Vagina (tissue), 2 donors: ENCODE data around the gene EEF1A2. TPM values are rescaled to one million over a fixed set of nuclear protein-coding genes. Genes with fewer than 3 reads are reported as not detected.
A peak's percentile ranks its signal among the peaks of the same experiment; 100 is the strongest.

ENCODE experiments used
- DNase-seq, 2 donors: peaks; one replicate each; pipeline ENCODE4 v3.0.0-alpha.2; 2017; ENCODE audit errors: extremely low spot score in 2 of 2
- H3K27ac ChIP-seq: fragments of 200-600 bp; sonication (generic); one replicate; pipeline ENCODE4 v1.5.1; 2019
- H3K27me3 ChIP-seq: fragments of 200-600 bp; sonication (generic); one replicate; pipeline ENCODE4 v1.5.1; 2019
- H3K36me3 ChIP-seq, 2 donors: fragments of 200-600 bp; sonication (generic); one replicate each; pipeline ENCODE4 v1.5.1; 2017 to 2019
- H3K4me1 ChIP-seq: fragments of 200-600 bp; sonication (generic); one replicate; pipeline ENCODE4 v1.5.1; 2019
- H3K4me3 ChIP-seq, 2 donors: fragments of 200-600 bp; sonication (generic); 1 replicate in 1 of 2; 2 replicates in 1 of 2; pipeline ENCODE4 v1.5.1; 2016 to 2019
- H3K9me3 ChIP-seq: fragments of 200-600 bp; sonication (generic); one replicate; pipeline ENCODE4 v1.5.1; 2019
- POLR2A ChIP-seq, 2 donors: fragments of 450-650 bp; IDR thresholded peaks; one replicate each; pipeline ENCODE4 v1.6.1; 2017; ENCODE audit warnings: antibody characterized with exemption in 2 of 2, mild to moderate bottlenecking in 2 of 2, moderate library complexity in 2 of 2
- POLR2AphosphoS5 ChIP-seq, 2 donors: sonication (generic); formaldehyde crosslinking; IDR thresholded peaks; one replicate each; pipeline ENCODE4 v1.9.0; 2017; ENCODE audit warnings: antibody characterized with exemption in 2 of 2, mild to moderate bottlenecking in 2 of 2, low read depth in 1 of 2; ENCODE audit not compliant: insufficient read depth in 1 of 2
- intact Hi-C: fragments of 100-400 bp; cut with DNase I; formaldehyde crosslinking; loops from one replicate; pipeline ENCODE4 v1.15.1; 2023
- total RNA-seq: library from RNA; depleted of rRNA; stranded (reverse); fragments of >200 nt; gene quantifications from one replicate; pipeline ENCODE4 v1.2.3, GENCODE V29; 2016
- TF ChIP-seq, protein P1 (sequence below), 3 experiments: fragments of 450-650 bp in 2 of 3; fragments of 200-600 bp in 1 of 3; sonication (generic) in 1 of 3; IDR thresholded peaks; one replicate each; pipeline ENCODE4 v1.5.1; 2017 to 2019; ENCODE audit warnings: antibody characterized with exemption in 3 of 3, mild to moderate bottlenecking in 2 of 3, moderate library complexity in 2 of 3

The EEF1A2 gene
- total RNA-seq, 1 donor from 2014 or later: 9.8 TPM

GRCh38 chr20:63500151-63500901, 1.4 kb upstream of the EEF1A2 start:
- Histone ChIP-seq H3K4me3 (no peak overlapping the region), H3K27ac (no peak overlapping the region), H3K9me3 (no peaks in the 10 kb centered on the region), H3K4me1 (peaks cover 23% of the 10 kb centered on the region), H3K36me3 (no peaks in the 10 kb centered on the region), H3K27me3 (peaks cover 20% of the 10 kb centered on the region)
- DNase-seq: no peak
- intact Hi-C loops: no loop called here
- TF ChIP-seq POLR2AphosphoS5 (IDR thresholded peaks at IDR 0.05; ENCODE audit: insufficient read depth in 1 of 2, low read depth in 1 of 2): no peak
- TF ChIP-seq POLR2A (IDR thresholded peaks at IDR 0.05): no peak
- TF ChIP-seq, protein P1, sequence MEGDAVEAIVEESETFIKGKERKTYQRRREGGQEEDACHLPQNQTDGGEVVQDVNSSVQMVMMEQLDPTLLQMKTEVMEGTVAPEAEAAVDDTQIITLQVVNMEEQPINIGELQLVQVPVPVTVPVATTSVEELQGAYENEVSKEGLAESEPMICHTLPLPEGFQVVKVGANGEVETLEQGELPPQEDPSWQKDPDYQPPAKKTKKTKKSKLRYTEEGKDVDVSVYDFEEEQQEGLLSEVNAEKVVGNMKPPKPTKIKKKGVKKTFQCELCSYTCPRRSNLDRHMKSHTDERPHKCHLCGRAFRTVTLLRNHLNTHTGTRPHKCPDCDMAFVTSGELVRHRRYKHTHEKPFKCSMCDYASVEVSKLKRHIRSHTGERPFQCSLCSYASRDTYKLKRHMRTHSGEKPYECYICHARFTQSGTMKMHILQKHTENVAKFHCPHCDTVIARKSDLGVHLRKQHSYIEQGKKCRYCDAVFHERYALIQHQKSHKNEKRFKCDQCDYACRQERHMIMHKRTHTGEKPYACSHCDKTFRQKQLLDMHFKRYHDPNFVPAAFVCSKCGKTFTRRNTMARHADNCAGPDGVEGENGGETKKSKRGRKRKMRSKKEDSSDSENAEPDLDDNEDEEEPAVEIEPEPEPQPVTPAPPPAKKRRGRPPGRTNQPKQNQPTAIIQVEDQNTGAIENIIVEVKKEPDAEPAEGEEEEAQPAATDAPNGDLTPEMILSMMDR (IDR thresholded peaks at IDR 0.05): no peak

DNA sequence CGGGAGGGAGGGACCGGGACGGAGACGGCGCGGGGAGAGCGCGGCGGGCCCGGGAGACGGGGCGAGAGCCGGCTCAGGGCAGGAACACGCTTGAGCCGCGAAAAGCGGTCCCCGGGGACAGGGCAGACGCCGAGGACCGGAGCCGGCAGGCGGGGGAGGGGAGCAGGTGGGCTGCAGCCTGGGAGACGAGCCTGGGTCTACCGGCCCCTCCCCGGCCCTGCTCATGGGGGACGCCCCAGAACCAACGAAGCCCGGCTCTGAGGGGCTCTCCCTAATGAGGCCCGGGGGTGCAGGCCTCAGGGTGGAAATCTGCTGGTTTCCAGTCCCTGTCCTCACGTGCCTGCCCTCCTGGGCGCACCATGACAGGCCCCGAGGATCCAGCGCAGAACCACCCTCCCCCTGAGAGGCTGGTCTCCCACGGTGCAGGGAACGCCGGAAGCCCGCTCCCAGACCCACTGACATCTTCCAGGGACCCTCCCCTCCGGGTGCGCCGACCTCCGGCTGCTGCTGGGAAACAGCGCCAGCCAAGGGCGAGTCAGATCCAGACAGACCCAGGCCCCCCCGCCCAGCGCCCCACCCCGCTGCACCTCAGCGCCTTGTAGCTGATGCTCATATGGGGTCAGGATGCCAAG, 571 bp upstream of the EEF1A2 start:
- Histone ChIP-seq H3K36me3 (no peaks in the 10 kb centered on the region), H3K27ac (no peak overlapping the region), H3K4me3 (peak overlapping the region; percentile 35 to 39), H3K27me3 (peaks cover 20% of the 10 kb centered on the region), H3K9me3 (no peaks in the 10 kb centered on the region), H3K4me1 (peaks cover 23% of the 10 kb centered on the region)
- TF ChIP-seq POLR2A (IDR thresholded peaks at IDR 0.05) (no peak), POLR2AphosphoS5 (IDR thresholded peaks at IDR 0.05; ENCODE audit: insufficient read depth in 1 of 2, low read depth in 1 of 2) (no peak)
- TF ChIP-seq, protein P1 (IDR thresholded peaks at IDR 0.05): no peak
- intact Hi-C loops: no loop called here
- DNase-seq: no peak

GRCh38 chr20:63497946-63498935, 642 bp downstream of the EEF1A2 start:
- peaks cover 23% of the 10 kb centered on the region for H3K4me1 ChIP-seq
- DNase-seq: no peak
- H3K27me3 ChIP-seq: peaks cover 20% of the 10 kb centered on the region
- no peaks in the 10 kb centered on the region for H3K9me3 ChIP-seq
- intact Hi-C loops: no loop called here
- H3K36me3 ChIP-seq: no peaks in the 10 kb centered on the region
- TF ChIP-seq POLR2A (IDR thresholded peaks at IDR 0.05) (no peak), POLR2AphosphoS5 (IDR thresholded peaks at IDR 0.05; ENCODE audit: insufficient read depth in 1 of 2, low read depth in 1 of 2) (no peak)
- TF ChIP-seq, protein P1 (IDR thresholded peaks at IDR 0.05): no peak
- no peak overlapping the region for H3K27ac ChIP-seq
- H3K4me3 ChIP-seq: peak overlapping the region in 1 of 2 donors; percentile 35

DNA sequence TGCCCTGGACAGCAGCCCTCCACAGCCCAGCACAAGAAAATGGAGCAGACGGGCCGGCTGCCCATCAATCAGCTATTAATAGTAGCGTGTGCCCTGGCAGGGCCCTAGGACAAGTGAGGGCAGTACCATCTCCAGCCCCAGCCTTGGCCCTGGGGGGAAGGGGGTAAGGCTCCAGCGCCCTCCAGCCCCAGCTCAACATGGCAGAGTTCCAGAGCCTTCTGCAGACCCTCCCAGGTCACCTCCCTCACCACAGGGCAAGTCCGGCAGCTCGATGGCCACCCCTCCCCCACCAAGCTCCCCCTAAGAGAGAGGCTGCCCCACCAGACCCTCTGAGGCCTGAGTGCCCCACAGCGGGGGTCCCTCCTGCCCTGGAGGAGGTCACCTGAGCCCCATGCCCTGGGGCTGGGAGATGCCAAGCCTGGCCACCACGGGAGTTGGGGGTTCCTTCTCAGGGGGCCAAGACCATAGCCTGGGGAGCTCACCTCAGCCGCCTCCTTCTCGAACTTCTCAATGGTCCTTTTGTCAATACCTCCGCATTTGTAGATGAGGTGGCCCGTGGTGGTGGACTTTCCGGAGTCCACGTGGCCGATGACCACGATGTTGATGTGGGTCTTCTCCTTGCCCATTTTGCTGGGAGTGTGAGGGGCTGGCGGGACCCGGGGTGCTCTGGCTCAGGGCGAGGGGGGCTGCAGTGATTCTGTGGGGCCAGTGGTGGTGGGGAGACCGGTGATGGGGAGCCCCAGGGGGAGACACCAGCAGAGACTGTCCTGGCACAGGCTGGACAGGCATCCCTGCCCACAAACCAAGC, 1.5 kb downstream of the EEF1A2 start:
- DNase-seq: no peak
- H3K27ac ChIP-seq: no peak overlapping the region
- H3K9me3 ChIP-seq: no peaks in the 10 kb centered on the region
- no peak overlapping the region for H3K4me3 ChIP-seq
- intact Hi-C loops: no loop called here
- no peaks in the 10 kb centered on the region for H3K36me3 ChIP-seq
- no peak for TF ChIP-seq POLR2A (IDR thresholded peaks at IDR 0.05)
- TF ChIP-seq POLR2AphosphoS5 (IDR thresholded peaks at IDR 0.05; ENCODE audit: insufficient read depth in 1 of 2, low read depth in 1 of 2): no peak
- TF ChIP-seq, protein P1 (IDR thresholded peaks at IDR 0.05): no peak
- peaks cover 20% of the 10 kb centered on the region for H3K27me3 ChIP-seq
- H3K4me1 ChIP-seq: peaks cover 23% of the 10 kb centered on the region
